H7 (cell line): ENCODE results near the gene WDFY4. TPM values are rescaled to one million over a fixed set of nuclear protein-coding genes. Genes with fewer than 3 reads are reported as not detected.
A peak's percentile ranks its signal among the peaks of the same experiment; 100 is the strongest.

Experiments used
- DNase-seq: peaks from one replicate; pipeline ENCODE4 v3.0.0; 2012
- H3K27me3 ChIP-seq: 2 replicates; pipeline ENCODE4 v1.6.0; 2011; ENCODE audit warnings: mild to moderate bottlenecking, low read length; ENCODE audit not compliant: control insufficient read depth, insufficient read depth
- H3K36me3 ChIP-seq: replicated peaks from 2 replicates; pipeline ENCODE4 v1.5.1; 2011; ENCODE audit warnings: low read length; ENCODE audit not compliant: control insufficient read depth, insufficient read depth
- H3K4me3 ChIP-seq: 2 replicates; pipeline ENCODE4 v1.5.1; 2011; ENCODE audit warnings: low read depth, mild to moderate bottlenecking, control low read depth, low read length, moderate library complexity; ENCODE audit not compliant: insufficient read depth
- total RNA-seq: library from RNA; depleted of rRNA; stranded (reverse); fragments of >200 nt; shearing (Covaris generic); gene quantifications from 2 replicates; pipeline ENCODE4 v1.2.3, GENCODE V29; 2014

WDFY4 gene
- total RNA-seq, 1 experiment from 2014 or later, result not detected

GRCh38 chr10:48934672-48935501 lies 250.2 kb downstream of the WDFY4 start:
- Histone ChIP-seq H3K36me3 (no peaks in the 10 kb centered on the region), H3K27me3 (no peaks in the 10 kb centered on the region), H3K4me3 (no peak overlapping the region)
- peak; percentile 53 for DNase-seq

- DNase-seq, result no peak
- H3K36me3 ChIP-seq, result no peaks in the 10 kb centered on the region
- H3K4me3 ChIP-seq, result no peak overlapping the region
These were observed 250.9 kb downstream of the WDFY4 start for GRCh38 chr10:48935577-48935976.

GRCh38 chr10:48937796-48938195 lies 253.1 kb downstream of the WDFY4 start:
- no peak for DNase-seq
- H3K4me3 ChIP-seq, result no peak overlapping the region
- no peaks in the 10 kb centered on the region for H3K36me3 ChIP-seq
- H3K27me3 ChIP-seq, result no peaks in the 10 kb centered on the region

More at GRCh38 chr10:48935577-48935976, 250.9 kb downstream of the WDFY4 start:
- no peaks in the 10 kb centered on the region for H3K27me3 ChIP-seq

- no peak for DNase-seq
- H3K27me3 ChIP-seq, result no peaks in the 10 kb centered on the region
- no peaks in the 10 kb centered on the region for H3K36me3 ChIP-seq
- H3K4me3 ChIP-seq, result no peak overlapping the region
These were observed 253.6 kb downstream of the WDFY4 start for GRCh38 chr10:48938281-48938680.

GRCh38 chr10:48938990-48939536 lies 254.4 kb downstream of the WDFY4 start:
- no peaks in the 10 kb centered on the region for H3K36me3 ChIP-seq
- no peak for DNase-seq

GRCh38 chr10:48939790-48940325 lies 255.2 kb downstream of the WDFY4 start, which contains the start of gene LRRC18:
Gene LRRC18, minus strand, starts transcription at chr10:48939840. Its CDS starts 25,685 bp downstream, at chr10:48914155.
- no peak for DNase-seq
- H3K27me3 ChIP-seq, result no peaks in the 10 kb centered on the region
- no peak within 1 kb of the TSS for H3K4me3 ChIP-seq
- no peaks in the 10 kb centered on the region for H3K36me3 ChIP-seq

More at GRCh38 chr10:48938990-48939536, 254.4 kb downstream of the WDFY4 start:
- Histone ChIP-seq H3K4me3 (no peak overlapping the region), H3K27me3 (no peaks in the 10 kb centered on the region)

- no peaks in the 10 kb centered on the region for H3K27me3 ChIP-seq
- DNase-seq, result no peak
These were observed 255.7 kb downstream of the WDFY4 start for GRCh38 chr10:48940372-48940771.

GRCh38 chr10:48940958-48941357 lies 256.3 kb downstream of the WDFY4 start:
- Histone ChIP-seq H3K4me3 (no peak overlapping the region), H3K27me3 (no peaks in the 10 kb centered on the region)

More at GRCh38 chr10:48940372-48940771, 255.7 kb downstream of the WDFY4 start:
- Histone ChIP-seq H3K36me3 (no peaks in the 10 kb centered on the region), H3K4me3 (no peak overlapping the region)

GRCh38 chr10:48941427-48942075 lies 256.9 kb downstream of the WDFY4 start:
- Histone ChIP-seq H3K27me3 (no peaks in the 10 kb centered on the region), H3K36me3 (no peaks in the 10 kb centered on the region), H3K4me3 (no peak overlapping the region)
- no peak for DNase-seq

More at GRCh38 chr10:48940958-48941357, 256.3 kb downstream of the WDFY4 start:
- no peaks in the 10 kb centered on the region for H3K36me3 ChIP-seq
- DNase-seq, result no peak

GRCh38 chr10:48943096-48943495 lies 258.4 kb downstream of the WDFY4 start:
- no peak for DNase-seq
- no peaks in the 10 kb centered on the region for H3K27me3 ChIP-seq
- no peaks in the 10 kb centered on the region for H3K36me3 ChIP-seq
- H3K4me3 ChIP-seq, result no peak overlapping the region

GRCh38 chr10:48944171-48944570 lies 259.5 kb downstream of the WDFY4 start:
- H3K36me3 ChIP-seq, result no peaks in the 10 kb centered on the region
- no peak overlapping the region for H3K4me3 ChIP-seq
- H3K27me3 ChIP-seq, result no peaks in the 10 kb centered on the region
- no peak for DNase-seq

- Histone ChIP-seq H3K27me3 (no peaks in the 10 kb centered on the region), H3K36me3 (no peaks in the 10 kb centered on the region), H3K4me3 (no peak overlapping the region)
- no peak for DNase-seq
These were observed 260.9 kb downstream of the WDFY4 start for GRCh38 chr10:48945441-48946130.

- no peaks in the 10 kb centered on the region for H3K27me3 ChIP-seq
- DNase-seq, result no peak
- H3K36me3 ChIP-seq, result no peaks in the 10 kb centered on the region
- no peak overlapping the region for H3K4me3 ChIP-seq
These were observed 261.7 kb downstream of the WDFY4 start for GRCh38 chr10:48946332-48946731.

GRCh38 chr10:48946891-48947500 lies 262.3 kb downstream of the WDFY4 start:
- no peak for DNase-seq
- H3K36me3 ChIP-seq, result no peaks in the 10 kb centered on the region
- no peaks in the 10 kb centered on the region for H3K27me3 ChIP-seq
- H3K4me3 ChIP-seq, result no peak overlapping the region
